GM18505 (cell line): ENCODE measurements around the gene PRKCH.
"Not testable (repeated sequence)": the region's sequence is repeated elsewhere in the genome, so short reads cannot be mapped to it uniquely, and the experiment has no call there.

ENCODE experiments used
- ATAC-seq: cut with Tn5 transposase; IDR thresholded peaks from one replicate; pipeline ENCODE4 v1.9.1; 2021; ENCODE audit not compliant: unreplicated experiment
- POLR2A ChIP-seq: IDR thresholded peaks from 4 replicates; pipeline ENCODE4 v1.6.1; 2011; ENCODE audit warnings: borderline replicate concordance; ENCODE audit not compliant: insufficient read depth, insufficient read length; ENCODE audit errors: extremely low read depth

PRKCH gene

GRCh38 chr14:61290701-61291100 lies 30.7 kb upstream of the PRKCH start:
- no peak for ATAC-seq
- TF ChIP-seq POLR2A: no peak

GRCh38 chr14:61296151-61296550 lies 25.2 kb upstream of the PRKCH start:
- no peak for ATAC-seq
- no peak for TF ChIP-seq POLR2A

GRCh38 chr14:61296719-61297502 lies 24.5 kb upstream of the PRKCH start:
- no peak for TF ChIP-seq POLR2A
- ATAC-seq: peak; percentile 49

- TF ChIP-seq POLR2A: no peak
- no peak for ATAC-seq
These were observed 23.8 kb upstream of the PRKCH start for GRCh38 chr14:61297581-61297980.

- no peak for ATAC-seq
- TF ChIP-seq POLR2A: no peak
These were observed 22.6 kb upstream of the PRKCH start for GRCh38 chr14:61298824-61299223.

- no peak for TF ChIP-seq POLR2A
- ATAC-seq: no peak
These were observed 21.2 kb upstream of the PRKCH start for GRCh38 chr14:61300209-61300608.

GRCh38 chr14:61300754-61301153 lies 20.6 kb upstream of the PRKCH start:
- no peak for TF ChIP-seq POLR2A

GRCh38 chr14:61304688-61305087 lies 16.7 kb upstream of the PRKCH start:
- no peak for TF ChIP-seq POLR2A
- no peak for ATAC-seq

More at GRCh38 chr14:61300754-61301153, 20.6 kb upstream of the PRKCH start:
- ATAC-seq: no peak

- ATAC-seq: no peak
- TF ChIP-seq POLR2A: no peak
These were observed 13.2 kb upstream of the PRKCH start for GRCh38 chr14:61308198-61308597.

GRCh38 chr14:61308701-61309100 lies 12.7 kb upstream of the PRKCH start:
- not testable (repeated sequence) for ATAC-seq

GRCh38 chr14:61315313-61315712 lies 6.1 kb upstream of the PRKCH start:
- no peak for ATAC-seq
- no peak for TF ChIP-seq POLR2A

- no peak for TF ChIP-seq POLR2A
- ATAC-seq: no peak
These were observed 2.3 kb upstream of the PRKCH start for GRCh38 chr14:61319086-61319485.

- no peak for ATAC-seq
- no peak for TF ChIP-seq POLR2A
These were observed 1.7 kb upstream of the PRKCH start for GRCh38 chr14:61319706-61320105.

GRCh38 chr14:61320170-61320569 lies 1.2 kb upstream of the PRKCH start:
- ATAC-seq: not testable (repeated sequence)

- ATAC-seq: no peak
- no peak for TF ChIP-seq POLR2A
These were observed 484 bp upstream of the PRKCH start for GRCh38 chr14:61320806-61321384.

- peak; percentile 12 for ATAC-seq
- no peak for TF ChIP-seq POLR2A
These were observed 826 bp downstream of the PRKCH start for GRCh38 chr14:61322011-61322798.
